ENCODE data around the gene DOK6. TPM values are rescaled to one million over a fixed set of nuclear protein-coding genes. Genes with fewer than 3 reads are reported as not detected.

Gene DOK6
- total and polyA plus RNA-seq, 10 of the 15 experiments (the other 5 are each of a cell fraction or from before 2014, with no cell fraction given), result 0.01 to 0.09 (median 0.04) TPM; not detected in 4

DNA sequence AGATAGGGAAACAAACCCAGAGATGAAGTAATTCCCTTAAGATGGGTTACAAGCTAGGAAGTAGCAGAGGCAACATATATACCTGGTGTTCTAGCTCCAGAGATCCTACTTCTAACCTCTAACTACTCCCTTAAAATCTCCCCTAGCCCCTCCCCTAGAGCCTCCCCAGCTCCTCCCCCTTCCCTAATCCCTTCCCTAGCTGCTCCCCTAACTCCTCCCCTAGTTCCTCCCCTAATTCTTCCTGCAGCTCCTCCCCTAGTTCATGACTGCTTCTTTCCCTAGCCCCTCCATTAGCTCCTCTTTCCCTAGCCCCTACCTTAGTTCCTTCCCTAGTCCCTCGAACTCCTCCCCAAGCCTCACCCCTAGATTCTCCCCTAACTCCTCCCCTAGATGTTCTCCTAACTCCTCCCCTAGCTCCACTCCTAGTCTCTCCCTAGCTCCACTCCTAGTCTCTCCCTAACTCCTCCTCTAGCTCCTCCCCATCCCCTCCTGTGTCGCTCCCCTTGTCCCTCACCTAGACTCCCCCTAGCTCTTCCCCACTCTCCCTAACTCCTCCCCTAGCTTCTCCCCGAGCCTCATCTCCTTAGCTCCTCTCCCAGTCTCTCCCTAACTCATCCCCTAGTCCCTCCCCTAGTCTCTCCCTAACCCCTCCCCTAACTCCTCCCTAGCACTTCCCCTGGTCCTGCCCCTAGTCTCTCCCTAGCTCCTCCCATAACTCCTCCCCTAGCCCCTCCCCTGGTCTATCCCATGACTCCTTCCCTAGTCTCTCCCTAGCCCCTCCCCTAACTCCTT lies 438.1 kb downstream of the DOK6 start:
- H3K4me3 ChIP-seq, result no peak overlapping the region
- CTCF ChIA-PET, result interaction anchor here (0.6 to 1.5 kb wide), 4 partner anchors 12 to 105 kb away, joined by 3 to 4 read pairs (median 3); no protein-coding TSS in a partner anchor

GRCh38 chr18:69839497-69839896 lies 438.8 kb downstream of the DOK6 start:
- no peaks in the 10 kb centered on the region for H3K9me3 ChIP-seq (replicated peaks; ENCODE audit: control insufficient read depth, insufficient read depth, low read length)
- intact Hi-C loops (cut with micrococcal nuclease; ENCODE audit: unreplicated experiment) (no loop called here), in situ Hi-C loops (cut with MboI) (no loop called here)
- no peak overlapping the region for H3K27ac ChIP-seq (ENCODE audit: control insufficient read depth, insufficient read depth)
- DNase-seq (ENCODE audit: low read depth, low spot score), result no peak
- no peak overlapping the region for H3K4me2 ChIP-seq (ENCODE audit: control insufficient read depth, insufficient read depth)
- POLR2A ChIA-PET, result no interaction called here
- 91% methylated on average over 11 of the region's 11 CpGs for WGBS (ENCODE audit: insufficient coverage, insufficient replicate concordance, low lambda C conversion rate, missing lambda C conversion rate)
- no peak overlapping the region for H3K9ac ChIP-seq (ENCODE audit: control insufficient read depth, insufficient read depth, low read length)
- SMC1A ChIA-PET (ENCODE audit: uncharacterized antibody, unreplicated experiment), result interaction anchor here (0.6 to 1.9 kb wide), 5 partner anchors 14 to 917 kb away, joined by 3 to 7 read pairs (median 3); no protein-coding TSS in a partner anchor
- no peak for ATAC-seq
- H3K79me2 ChIP-seq (ENCODE audit: control insufficient read depth, insufficient read depth, low read length), result no peaks in the 10 kb centered on the region
- no peaks in the 10 kb centered on the region for H3K4me1 ChIP-seq (ENCODE audit: control insufficient read depth, insufficient read depth, low read length)
- H2AFZ ChIP-seq (ENCODE audit: control insufficient read depth, low read depth, low read length), result no peak overlapping the region
- RAD21 ChIA-PET (ENCODE audit: unreplicated experiment), result no interaction called here
- no peak for FAIRE-seq
- no peak overlapping the region for H3K4me3 ChIP-seq
- H3K27me3 ChIP-seq (replicated peaks in 1 of 2; ENCODE audit: control insufficient read depth in 2 of 2, insufficient read depth in 2 of 2, low read length in 1 of 2), result no peaks in the 10 kb centered on the region
- no peaks in the 10 kb centered on the region for H4K20me1 ChIP-seq (ENCODE audit: control insufficient read depth, insufficient read depth)
- BruUV-seq (replicated peaks), result no TSS peak
- CTCF ChIA-PET, result interaction anchor here (1.3 to 1.9 kb wide), 3 partner anchors 11 to 20 kb away, joined by 3 to 6 read pairs (median 3); no protein-coding TSS in a partner anchor
- no peaks in the 10 kb centered on the region for H3K36me3 ChIP-seq (ENCODE audit: control insufficient read depth in 2 of 2, insufficient read depth in 2 of 2, low read length in 1 of 2)
- TF ChIP-seq YY1 (IDR thresholded peaks at IDR 0.05; ENCODE audit: low read depth, low read length) (no peak), NR2C2 (IDR thresholded peaks at IDR 0.05; ENCODE audit: borderline replicate concordance, control insufficient read depth, insufficient read length, low read depth) (no peak), HDGF (IDR thresholded peaks at IDR 0.05) (no peak), SREBF1 (IDR thresholded peaks at IDR 0.05; ENCODE audit: low read length) (no peak), SIX5 (IDR thresholded peaks at IDR 0.05; ENCODE audit: low read depth, low read length, severe bottlenecking) (no peak)
- TF ChIP-seq, protein P1, sequence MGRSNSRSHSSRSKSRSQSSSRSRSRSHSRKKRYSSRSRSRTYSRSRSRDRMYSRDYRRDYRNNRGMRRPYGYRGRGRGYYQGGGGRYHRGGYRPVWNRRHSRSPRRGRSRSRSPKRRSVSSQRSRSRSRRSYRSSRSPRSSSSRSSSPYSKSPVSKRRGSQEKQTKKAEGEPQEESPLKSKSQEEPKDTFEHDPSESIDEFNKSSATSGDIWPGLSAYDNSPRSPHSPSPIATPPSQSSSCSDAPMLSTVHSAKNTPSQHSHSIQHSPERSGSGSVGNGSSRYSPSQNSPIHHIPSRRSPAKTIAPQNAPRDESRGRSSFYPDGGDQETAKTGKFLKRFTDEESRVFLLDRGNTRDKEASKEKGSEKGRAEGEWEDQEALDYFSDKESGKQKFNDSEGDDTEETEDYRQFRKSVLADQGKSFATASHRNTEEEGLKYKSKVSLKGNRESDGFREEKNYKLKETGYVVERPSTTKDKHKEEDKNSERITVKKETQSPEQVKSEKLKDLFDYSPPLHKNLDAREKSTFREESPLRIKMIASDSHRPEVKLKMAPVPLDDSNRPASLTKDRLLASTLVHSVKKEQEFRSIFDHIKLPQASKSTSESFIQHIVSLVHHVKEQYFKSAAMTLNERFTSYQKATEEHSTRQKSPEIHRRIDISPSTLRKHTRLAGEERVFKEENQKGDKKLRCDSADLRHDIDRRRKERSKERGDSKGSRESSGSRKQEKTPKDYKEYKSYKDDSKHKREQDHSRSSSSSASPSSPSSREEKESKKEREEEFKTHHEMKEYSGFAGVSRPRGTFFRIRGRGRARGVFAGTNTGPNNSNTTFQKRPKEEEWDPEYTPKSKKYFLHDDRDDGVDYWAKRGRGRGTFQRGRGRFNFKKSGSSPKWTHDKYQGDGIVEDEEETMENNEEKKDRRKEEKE (IDR thresholded peaks at IDR 0.05), result no peak
- TF ChIP-seq, protein P2, sequence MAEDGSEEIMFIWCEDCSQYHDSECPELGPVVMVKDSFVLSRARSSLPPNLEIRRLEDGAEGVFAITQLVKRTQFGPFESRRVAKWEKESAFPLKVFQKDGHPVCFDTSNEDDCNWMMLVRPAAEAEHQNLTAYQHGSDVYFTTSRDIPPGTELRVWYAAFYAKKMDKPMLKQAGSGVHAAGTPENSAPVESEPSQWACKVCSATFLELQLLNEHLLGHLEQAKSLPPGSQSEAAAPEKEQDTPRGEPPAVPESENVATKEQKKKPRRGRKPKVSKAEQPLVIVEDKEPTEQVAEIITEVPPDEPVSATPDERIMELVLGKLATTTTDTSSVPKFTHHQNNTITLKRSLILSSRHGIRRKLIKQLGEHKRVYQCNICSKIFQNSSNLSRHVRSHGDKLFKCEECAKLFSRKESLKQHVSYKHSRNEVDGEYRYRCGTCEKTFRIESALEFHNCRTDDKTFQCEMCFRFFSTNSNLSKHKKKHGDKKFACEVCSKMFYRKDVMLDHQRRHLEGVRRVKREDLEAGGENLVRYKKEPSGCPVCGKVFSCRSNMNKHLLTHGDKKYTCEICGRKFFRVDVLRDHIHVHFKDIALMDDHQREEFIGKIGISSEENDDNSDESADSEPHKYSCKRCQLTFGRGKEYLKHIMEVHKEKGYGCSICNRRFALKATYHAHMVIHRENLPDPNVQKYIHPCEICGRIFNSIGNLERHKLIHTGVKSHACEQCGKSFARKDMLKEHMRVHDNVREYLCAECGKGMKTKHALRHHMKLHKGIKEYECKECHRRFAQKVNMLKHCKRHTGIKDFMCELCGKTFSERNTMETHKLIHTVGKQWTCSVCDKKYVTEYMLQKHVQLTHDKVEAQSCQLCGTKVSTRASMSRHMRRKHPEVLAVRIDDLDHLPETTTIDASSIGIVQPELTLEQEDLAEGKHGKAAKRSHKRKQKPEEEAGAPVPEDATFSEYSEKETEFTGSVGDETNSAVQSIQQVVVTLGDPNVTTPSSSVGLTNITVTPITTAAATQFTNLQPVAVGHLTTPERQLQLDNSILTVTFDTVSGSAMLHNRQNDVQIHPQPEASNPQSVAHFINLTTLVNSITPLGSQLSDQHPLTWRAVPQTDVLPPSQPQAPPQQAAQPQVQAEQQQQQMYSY (CRISPR knock-in tag; IDR thresholded peaks at IDR 0.05), result no peak

More for the DNA sequence above, 438.1 kb downstream of the DOK6 start:
- SMC1A ChIA-PET (ENCODE audit: uncharacterized antibody, unreplicated experiment), result interaction anchor here (0.5 to 1.6 kb wide), 6 partner anchors 15 to 841 kb away, joined by 3 to 5 read pairs (median 3); no protein-coding TSS in a partner anchor
- Histone ChIP-seq H3K27ac (ENCODE audit: control insufficient read depth, insufficient read depth) (no peak overlapping the region), H3K9ac (ENCODE audit: control insufficient read depth, insufficient read depth, low read length) (no peak overlapping the region), H3K79me2 (ENCODE audit: control insufficient read depth, insufficient read depth, low read length) (no peaks in the 10 kb centered on the region), H3K4me2 (ENCODE audit: control insufficient read depth, insufficient read depth) (no peak overlapping the region), H4K20me1 (ENCODE audit: control insufficient read depth, insufficient read depth) (no peaks in the 10 kb centered on the region), H3K27me3 (replicated peaks in 1 of 2; ENCODE audit: control insufficient read depth in 2 of 2, insufficient read depth in 2 of 2, low read length in 1 of 2) (no peaks in the 10 kb centered on the region), H3K4me1 (ENCODE audit: control insufficient read depth, insufficient read depth, low read length) (no peaks in the 10 kb centered on the region), H3K36me3 (ENCODE audit: control insufficient read depth in 2 of 2, insufficient read depth in 2 of 2, low read length in 1 of 2) (no peaks in the 10 kb centered on the region), H2AFZ (ENCODE audit: control insufficient read depth, low read depth, low read length) (no peak overlapping the region), H3K9me3 (replicated peaks; ENCODE audit: control insufficient read depth, insufficient read depth, low read length) (no peaks in the 10 kb centered on the region)
- RAD21 ChIA-PET (ENCODE audit: unreplicated experiment), result no interaction called here
- no TSS peak for BruUV-seq (replicated peaks)
- TF ChIP-seq BMI1 (IDR thresholded peaks at IDR 0.05; ENCODE audit: borderline replicate concordance) (no peak), KLF5 (IDR thresholded peaks at IDR 0.05; ENCODE audit: partially characterized antibody) (no peak), ZNF622 (IDR thresholded peaks at IDR 0.05) (no peak), FOS (IDR thresholded peaks at IDR 0.05; ENCODE audit: borderline replicate concordance, extremely low read depth, insufficient read length) (no peak), SMARCA5 (IDR thresholded peaks at IDR 0.05) (no peak), ZNF24 (IDR thresholded peaks at IDR 0.05) (no peak), ZNF384 (IDR thresholded peaks at IDR 0.05; ENCODE audit: borderline replicate concordance, low read depth, low read length) (no peak)
- POLR2A ChIA-PET, result no interaction called here
- DNase-seq (ENCODE audit: low read depth, low spot score), result peak; percentile 13
- ATAC-seq, result peak; percentile 93
- in situ Hi-C loops (cut with MboI) (no loop called here), intact Hi-C loops (cut with micrococcal nuclease; ENCODE audit: unreplicated experiment) (no loop called here)
- 79% methylated on average over 2 of the region's 3 CpGs for WGBS (ENCODE audit: insufficient coverage, insufficient replicate concordance, low lambda C conversion rate, missing lambda C conversion rate)
- no peak for FAIRE-seq
